Gastrocnemius medialis (tissue), 4 donors: Measurements from ENCODE around the gene CHST11. TPM values are rescaled to one million over a fixed set of nuclear protein-coding genes. Genes with fewer than 3 reads are reported as not detected.

ENCODE experiments used
- ATAC-seq, 2 donors: fragments of 150-250 bp; one replicate each; pipeline ENCODE4 v1.9.1; 2016
- DNase-seq, 2 donors: peaks; one replicate each; pipeline ENCODE4 v3.0.0-alpha.2; 2019
- H3K27ac ChIP-seq, 4 donors: fragments of 200-600 bp; sonication (generic); 1 replicate in 1 of 4; 2 replicates in 3 of 4; pipeline ENCODE4 v1.5.1; 2016 to 2018; ENCODE audit warnings: mild to moderate bottlenecking in 2 of 4, moderate library complexity in 1 of 4
- H3K27me3 ChIP-seq, 3 donors: fragments of 200-600 bp; sonication (generic) in 2 of 3; 1 replicate in 1 of 3; 2 replicates in 2 of 3; pipeline versions ENCODE4 v1.5.1 to v1.6.0; 2016 to 2019; ENCODE audit warnings: mild to moderate bottlenecking in 1 of 3, moderate library complexity in 1 of 3
- H3K36me3 ChIP-seq, 2 donors: fragments of 200-600 bp; sonication (generic) in 1 of 2; one replicate each; pipeline ENCODE4 v1.5.1; 2017 to 2018
- H3K4me1 ChIP-seq, 2 donors: fragments of 200-600 bp; sonication (generic) in 1 of 2; one replicate each; pipeline ENCODE4 v1.5.1; 2016 to 2017; ENCODE audit warnings: mild to moderate bottlenecking in 2 of 2
- H3K4me3 ChIP-seq, 4 donors: fragments of 200-600 bp; sonication (generic) in 3 of 4; 1 replicate in 1 of 4; 2 replicates in 3 of 4; pipeline ENCODE4 v1.5.1; 2016 to 2019; ENCODE audit warnings: mild to moderate bottlenecking in 2 of 4
- H3K9me3 ChIP-seq, 3 donors: fragments of 200-600 bp; sonication (generic) in 2 of 3; 1 replicate in 1 of 3; 2 replicates in 2 of 3; pipeline ENCODE4 v1.5.1; 2016 to 2019
- POLR2A ChIP-seq, 2 donors: fragments of 450-650 bp; IDR thresholded peaks; one replicate each; pipeline ENCODE4 v1.6.1; 2017; ENCODE audit warnings: antibody characterized with exemption in 2 of 2, mild to moderate bottlenecking in 2 of 2, moderate library complexity in 2 of 2
- in situ Hi-C, 4 donors: fragments of 200-750 bp; cut with MboI; loops; one replicate each; pipeline versions ENCODE4 v1.15.0 to v1.8.0; 2017; ENCODE audit warnings: low sequenced_read_pairs in 4 of 4
- intact Hi-C: fragments of 100-400 bp; cut with DNase I; formaldehyde crosslinking; loops from one replicate; pipeline ENCODE4 v1.15.1; 2023; ENCODE audit warnings: low total_unique reads
- total RNA-seq, 4 donors: library from RNA; depleted of rRNA; stranded (reverse); fragments of >200 nt; gene quantifications; one replicate each; pipeline versions ENCODE4 v1.1.0 to v1.2.3, GENCODE V29; 2016
- TF ChIP-seq, protein P1 (sequence below), 5 experiments: fragments of 450-650 bp in 3 of 5; fragments of 200-600 bp in 2 of 5; sonication (generic) in 2 of 5; IDR thresholded peaks in 4 of 5; conservative IDR thresholded peaks in 1 of 5; 1 replicate in 4 of 5; 2 replicates in 1 of 5; pipeline ENCODE4 v1.5.1; 2016 to 2019; ENCODE audit warnings: antibody characterized with exemption in 5 of 5, mild to moderate bottlenecking in 3 of 5, moderate library complexity in 3 of 5

CHST11 gene
- total RNA-seq, 4 donors from 2014 or later = 0.17 to 2.1 (median 1.4) TPM

DNA sequence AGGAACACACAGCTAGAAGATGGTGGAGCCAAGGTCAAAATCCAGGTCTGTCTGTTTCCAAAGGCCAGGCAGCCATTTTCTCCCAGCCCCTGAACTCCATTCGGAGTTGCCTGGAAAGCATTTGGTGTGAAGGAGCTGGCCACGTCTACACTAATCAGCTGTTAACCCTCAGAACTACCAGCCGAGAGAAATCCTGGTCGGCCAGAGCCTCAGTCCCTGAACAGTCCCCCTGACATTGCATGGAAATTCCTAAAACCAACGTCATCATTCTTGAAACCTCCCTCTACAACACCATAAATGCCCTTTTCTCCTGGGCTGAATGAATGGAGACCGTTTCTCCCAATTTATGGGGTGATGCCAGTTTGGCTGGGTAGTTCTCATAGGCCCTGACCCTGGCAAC lies 255.7 kb downstream of the CHST11 start:
- no peaks in the 10 kb centered on the region for H3K4me1 ChIP-seq
- DNase-seq (no peak), ATAC-seq (no peak)
- no peaks in the 10 kb centered on the region for H3K9me3 ChIP-seq
- H3K36me3 ChIP-seq = no peaks in the 10 kb centered on the region
- no peak overlapping the region for H3K27ac ChIP-seq
- intact Hi-C loops (no loop called here), in situ Hi-C loops (no loop called here)
- peaks cover 0 to 2% (median 0%) of the 10 kb centered on the region in 3 donors for H3K27me3 ChIP-seq
- no peak for TF ChIP-seq POLR2A (IDR thresholded peaks at IDR 0.05)
- TF ChIP-seq, protein P1, sequence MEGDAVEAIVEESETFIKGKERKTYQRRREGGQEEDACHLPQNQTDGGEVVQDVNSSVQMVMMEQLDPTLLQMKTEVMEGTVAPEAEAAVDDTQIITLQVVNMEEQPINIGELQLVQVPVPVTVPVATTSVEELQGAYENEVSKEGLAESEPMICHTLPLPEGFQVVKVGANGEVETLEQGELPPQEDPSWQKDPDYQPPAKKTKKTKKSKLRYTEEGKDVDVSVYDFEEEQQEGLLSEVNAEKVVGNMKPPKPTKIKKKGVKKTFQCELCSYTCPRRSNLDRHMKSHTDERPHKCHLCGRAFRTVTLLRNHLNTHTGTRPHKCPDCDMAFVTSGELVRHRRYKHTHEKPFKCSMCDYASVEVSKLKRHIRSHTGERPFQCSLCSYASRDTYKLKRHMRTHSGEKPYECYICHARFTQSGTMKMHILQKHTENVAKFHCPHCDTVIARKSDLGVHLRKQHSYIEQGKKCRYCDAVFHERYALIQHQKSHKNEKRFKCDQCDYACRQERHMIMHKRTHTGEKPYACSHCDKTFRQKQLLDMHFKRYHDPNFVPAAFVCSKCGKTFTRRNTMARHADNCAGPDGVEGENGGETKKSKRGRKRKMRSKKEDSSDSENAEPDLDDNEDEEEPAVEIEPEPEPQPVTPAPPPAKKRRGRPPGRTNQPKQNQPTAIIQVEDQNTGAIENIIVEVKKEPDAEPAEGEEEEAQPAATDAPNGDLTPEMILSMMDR (IDR thresholded peaks at IDR 0.05 in 4 of 5, conservative IDR thresholded peaks at IDR 0.05 in 1 of 5) = no peak
- no peak overlapping the region for H3K4me3 ChIP-seq

DNA sequence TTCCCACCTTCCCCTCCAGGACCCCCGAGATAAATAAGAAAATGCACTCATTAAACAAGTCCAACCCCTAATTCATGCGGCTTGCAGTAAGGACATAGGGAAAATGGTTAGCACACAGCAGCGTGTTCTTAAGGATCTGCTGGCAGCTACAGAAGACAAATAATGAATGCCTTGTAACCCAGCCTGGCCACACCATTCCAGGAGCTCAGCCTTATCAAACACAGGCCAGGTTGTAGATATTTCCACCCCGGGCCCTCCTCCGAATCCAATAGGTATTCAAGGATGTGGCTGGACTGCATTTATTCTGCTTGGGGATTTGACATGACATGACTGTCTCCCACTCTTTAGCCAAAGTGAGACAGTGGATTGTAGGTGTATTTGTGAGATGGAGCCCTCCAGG lies 256.2 kb downstream of the CHST11 start:
- no peaks in the 10 kb centered on the region for H3K4me1 ChIP-seq
- intact Hi-C loops (no loop called here), in situ Hi-C loops (no loop called here)
- ATAC-seq (no peak), DNase-seq (no peak)
- no peaks in the 10 kb centered on the region for H3K9me3 ChIP-seq
- peaks cover 0 to 2% (median 0%) of the 10 kb centered on the region in 3 donors for H3K27me3 ChIP-seq
- H3K27ac ChIP-seq = no peak overlapping the region
- H3K4me3 ChIP-seq = no peak overlapping the region
- no peaks in the 10 kb centered on the region for H3K36me3 ChIP-seq
- no peak for TF ChIP-seq POLR2A (IDR thresholded peaks at IDR 0.05)
- TF ChIP-seq, protein P1 (IDR thresholded peaks at IDR 0.05 in 4 of 5, conservative IDR thresholded peaks at IDR 0.05 in 1 of 5) = no peak

DNA sequence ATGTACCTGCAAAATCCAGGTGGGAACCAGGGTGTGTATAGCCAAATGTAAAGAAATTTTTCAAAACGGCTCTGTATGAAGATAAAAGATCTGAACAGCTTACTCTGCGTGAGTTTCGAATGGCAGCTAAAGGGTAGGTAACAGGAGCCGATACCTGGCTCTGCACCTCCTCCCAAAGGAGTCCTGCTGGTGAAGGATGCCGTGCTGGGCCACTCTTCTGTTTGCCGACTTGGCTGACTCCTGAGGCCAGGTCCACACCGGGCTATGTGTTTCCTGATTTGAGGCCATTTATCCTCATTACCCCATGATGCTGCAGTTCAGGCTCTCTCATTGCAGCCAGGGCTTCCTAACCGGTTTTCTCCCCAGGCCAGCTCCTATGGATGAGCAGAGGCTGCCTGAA lies 256.7 kb downstream of the CHST11 start:
- no peak for DNase-seq

DNA sequence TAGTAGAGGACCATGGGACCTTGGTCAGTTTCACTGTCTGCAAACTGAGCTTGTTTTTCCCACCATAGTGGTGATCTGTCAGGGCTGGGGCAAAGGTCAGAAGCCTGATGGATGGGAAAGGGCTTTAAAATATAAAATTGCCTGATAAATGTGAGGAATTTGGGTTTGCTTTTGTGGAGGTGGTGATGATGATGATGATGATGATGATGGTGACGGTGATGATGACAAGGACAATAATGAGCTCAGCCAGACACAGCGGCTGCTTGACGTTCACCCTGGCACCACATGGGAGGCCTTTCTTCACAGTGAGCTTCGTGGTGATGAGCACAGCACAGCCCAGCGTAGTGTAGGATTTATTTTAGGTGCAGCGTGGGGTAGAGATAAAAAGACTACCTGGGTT lies 257.6 kb downstream of the CHST11 start:
- DNase-seq (no peak), ATAC-seq (no peak)
- TF ChIP-seq, protein P1 (IDR thresholded peaks at IDR 0.05 in 4 of 5, conservative IDR thresholded peaks at IDR 0.05 in 1 of 5) = no peak
- TF ChIP-seq POLR2A (IDR thresholded peaks at IDR 0.05) = no peak
- Histone ChIP-seq H3K4me3 (no peak overlapping the region), H3K27me3 (peaks cover 0 to 2% (median 0%) of the 10 kb centered on the region in 3 donors), H3K9me3 (no peaks in the 10 kb centered on the region), H3K4me1 (no peaks in the 10 kb centered on the region), H3K27ac (no peak overlapping the region), H3K36me3 (no peaks in the 10 kb centered on the region)
- in situ Hi-C loops (no loop called here), intact Hi-C loops (no loop called here)

More for the DNA sequence above, 256.7 kb downstream of the CHST11 start:
- intact Hi-C loops = no loop called here
- Histone ChIP-seq H3K4me3 (no peak overlapping the region), H3K4me1 (no peaks in the 10 kb centered on the region), H3K27me3 (peaks cover 0 to 2% (median 0%) of the 10 kb centered on the region in 3 donors), H3K27ac (no peak overlapping the region), H3K9me3 (no peaks in the 10 kb centered on the region), H3K36me3 (no peaks in the 10 kb centered on the region)
- in situ Hi-C loops = no loop called here
- ATAC-seq = no peak
- TF ChIP-seq, protein P1 (IDR thresholded peaks at IDR 0.05 in 4 of 5, conservative IDR thresholded peaks at IDR 0.05 in 1 of 5) = no peak
- TF ChIP-seq POLR2A (IDR thresholded peaks at IDR 0.05) = no peak

DNA sequence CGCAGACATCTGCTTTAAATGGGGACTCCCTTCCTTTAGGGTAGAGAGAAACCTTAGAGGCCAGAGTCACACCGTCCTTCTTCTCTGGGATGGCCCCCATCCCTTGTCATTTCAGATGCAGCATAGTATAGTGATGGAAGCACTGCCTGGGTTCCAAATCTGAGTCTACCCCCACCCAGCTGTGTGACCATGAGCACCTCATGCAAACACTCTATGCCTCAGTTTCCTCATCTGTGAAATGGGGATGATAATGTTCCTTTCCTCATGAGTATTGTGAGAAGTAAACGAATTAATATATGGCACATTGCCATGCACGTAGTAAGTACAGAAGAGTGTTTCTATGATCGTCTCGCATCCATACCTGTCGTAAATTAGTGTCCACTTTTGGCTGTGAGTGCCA lies 259.4 kb downstream of the CHST11 start:
- Histone ChIP-seq H3K4me3 (no peak overlapping the region), H3K36me3 (no peaks in the 10 kb centered on the region), H3K27me3 (peaks cover 0 to 2% (median 0%) of the 10 kb centered on the region in 3 donors), H3K9me3 (no peaks in the 10 kb centered on the region), H3K27ac (no peak overlapping the region), H3K4me1 (no peaks in the 10 kb centered on the region)
- DNase-seq (no peak), ATAC-seq (no peak)
- TF ChIP-seq, protein P1 (IDR thresholded peaks at IDR 0.05 in 4 of 5, conservative IDR thresholded peaks at IDR 0.05 in 1 of 5) = no peak
- TF ChIP-seq POLR2A (IDR thresholded peaks at IDR 0.05) = no peak
- intact Hi-C loops (no loop called here), in situ Hi-C loops (no loop called here)
